ENCODE data around the gene RAP1GAP2.

The RAP1GAP2 gene

GRCh38 chr17:2894782-2895181 lies 98.5 kb downstream of the RAP1GAP2 start:
- no peak for TF ChIP-seq EZH2 (IDR thresholded peaks at IDR 0.05; ENCODE audit: borderline replicate concordance, low read depth, low read length, severe bottlenecking)
- TF ChIP-seq, protein P1, sequence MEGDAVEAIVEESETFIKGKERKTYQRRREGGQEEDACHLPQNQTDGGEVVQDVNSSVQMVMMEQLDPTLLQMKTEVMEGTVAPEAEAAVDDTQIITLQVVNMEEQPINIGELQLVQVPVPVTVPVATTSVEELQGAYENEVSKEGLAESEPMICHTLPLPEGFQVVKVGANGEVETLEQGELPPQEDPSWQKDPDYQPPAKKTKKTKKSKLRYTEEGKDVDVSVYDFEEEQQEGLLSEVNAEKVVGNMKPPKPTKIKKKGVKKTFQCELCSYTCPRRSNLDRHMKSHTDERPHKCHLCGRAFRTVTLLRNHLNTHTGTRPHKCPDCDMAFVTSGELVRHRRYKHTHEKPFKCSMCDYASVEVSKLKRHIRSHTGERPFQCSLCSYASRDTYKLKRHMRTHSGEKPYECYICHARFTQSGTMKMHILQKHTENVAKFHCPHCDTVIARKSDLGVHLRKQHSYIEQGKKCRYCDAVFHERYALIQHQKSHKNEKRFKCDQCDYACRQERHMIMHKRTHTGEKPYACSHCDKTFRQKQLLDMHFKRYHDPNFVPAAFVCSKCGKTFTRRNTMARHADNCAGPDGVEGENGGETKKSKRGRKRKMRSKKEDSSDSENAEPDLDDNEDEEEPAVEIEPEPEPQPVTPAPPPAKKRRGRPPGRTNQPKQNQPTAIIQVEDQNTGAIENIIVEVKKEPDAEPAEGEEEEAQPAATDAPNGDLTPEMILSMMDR (IDR thresholded peaks at IDR 0.05; ENCODE audit: borderline replicate concordance, extremely low read depth, low read length, poor library complexity, severe bottlenecking) = no peak
- no peaks in the 10 kb centered on the region for H3K4me1 ChIP-seq (ENCODE audit: insufficient read depth, low read length)
- no peaks in the 10 kb centered on the region for H3K36me3 ChIP-seq (ENCODE audit: insufficient read depth, low read length)
- ATAC-seq (ENCODE audit: insufficient read depth, low read depth) = no peak
- no peaks in the 10 kb centered on the region for H3K79me2 ChIP-seq (ENCODE audit: insufficient read depth, low read length)
- no peak overlapping the region for H2AFZ ChIP-seq (ENCODE audit: low read depth, low read length)
- no peak for DNase-seq
- H3K27me3 ChIP-seq (ENCODE audit: insufficient read depth, low read length, poor library complexity) = no peaks in the 10 kb centered on the region
- H3K27ac ChIP-seq (ENCODE audit: low read length) = no peak overlapping the region
- no peak overlapping the region for H3K4me3 ChIP-seq (ENCODE audit: low read depth in 1 of 2, low read length in 2 of 2)
- H3K9me3 ChIP-seq (ENCODE audit: insufficient read depth, low read length, severe bottlenecking) = no peaks in the 10 kb centered on the region
- 0 out of 2 replicates have a peak, but pooled peaks cover 4% of the 10 kb centered on the region for H4K20me1 ChIP-seq (ENCODE audit: insufficient read depth, low read length)
- H3K9ac ChIP-seq (ENCODE audit: low read depth, low read length) = no peak overlapping the region
- no peak overlapping the region for H3K4me2 ChIP-seq (ENCODE audit: insufficient read depth, low read length)

GRCh38 chr17:2897605-2898004 lies 101.4 kb downstream of the RAP1GAP2 start:
- Histone ChIP-seq H3K4me3 (ENCODE audit: low read depth in 1 of 2, low read length in 2 of 2) (no peak overlapping the region), H2AFZ (ENCODE audit: low read depth, low read length) (no peak overlapping the region), H3K27ac (ENCODE audit: low read length) (no peak overlapping the region), H3K36me3 (ENCODE audit: insufficient read depth, low read length) (no peaks in the 10 kb centered on the region), H3K79me2 (ENCODE audit: insufficient read depth, low read length) (no peaks in the 10 kb centered on the region), H3K9ac (ENCODE audit: low read depth, low read length) (no peak overlapping the region), H3K4me1 (ENCODE audit: insufficient read depth, low read length) (no peaks in the 10 kb centered on the region), H4K20me1 (ENCODE audit: insufficient read depth, low read length) (0 out of 2 replicates have a peak, but pooled peaks cover under 1% of the 10 kb centered on the region), H3K4me2 (ENCODE audit: insufficient read depth, low read length) (no peak overlapping the region), H3K27me3 (ENCODE audit: insufficient read depth, low read length, poor library complexity) (no peaks in the 10 kb centered on the region), H3K9me3 (ENCODE audit: insufficient read depth, low read length, severe bottlenecking) (no peaks in the 10 kb centered on the region)
- no peak for DNase-seq
- ATAC-seq (ENCODE audit: insufficient read depth, low read depth) = no peak
- TF ChIP-seq EZH2 (IDR thresholded peaks at IDR 0.05; ENCODE audit: borderline replicate concordance, low read depth, low read length, severe bottlenecking) = no peak
- TF ChIP-seq, protein P1 (IDR thresholded peaks at IDR 0.05; ENCODE audit: borderline replicate concordance, extremely low read depth, low read length, poor library complexity, severe bottlenecking) = no peak

GRCh38 chr17:2898255-2898926 lies 102.2 kb downstream of the RAP1GAP2 start:
- Histone ChIP-seq H3K9me3 (ENCODE audit: insufficient read depth, low read length, severe bottlenecking) (no peaks in the 10 kb centered on the region), H3K4me2 (ENCODE audit: insufficient read depth, low read length) (no peak overlapping the region), H3K27ac (ENCODE audit: low read length) (no peak overlapping the region), H3K4me3 (ENCODE audit: low read depth in 1 of 2, low read length in 2 of 2) (no peak overlapping the region), H3K4me1 (ENCODE audit: insufficient read depth, low read length) (no peaks in the 10 kb centered on the region), H3K79me2 (ENCODE audit: insufficient read depth, low read length) (no peaks in the 10 kb centered on the region), H4K20me1 (ENCODE audit: insufficient read depth, low read length) (no peaks in the 10 kb centered on the region), H2AFZ (ENCODE audit: low read depth, low read length) (no peak overlapping the region), H3K9ac (ENCODE audit: low read depth, low read length) (no peak overlapping the region), H3K36me3 (ENCODE audit: insufficient read depth, low read length) (no peaks in the 10 kb centered on the region), H3K27me3 (ENCODE audit: insufficient read depth, low read length, poor library complexity) (no peaks in the 10 kb centered on the region)
- no peak for DNase-seq
- ATAC-seq (ENCODE audit: insufficient read depth, low read depth) = no peak
- TF ChIP-seq, protein P1 (IDR thresholded peaks at IDR 0.05; ENCODE audit: borderline replicate concordance, extremely low read depth, low read length, poor library complexity, severe bottlenecking) = no peak
- TF ChIP-seq EZH2 (IDR thresholded peaks at IDR 0.05; ENCODE audit: borderline replicate concordance, low read depth, low read length, severe bottlenecking) = no peak

All from DND-41 (cell line).